ENCODE data around the gene YY1. TPM values are rescaled to one million over a fixed set of nuclear protein-coding genes. Genes with fewer than 3 reads are reported as not detected.
"Not testable (repeated sequence)": the region's sequence is repeated elsewhere in the genome, so short reads cannot be mapped to it uniquely, and the experiment has no call there.

Gene YY1
- total RNA-seq, 1 donor from 2014 or later, result 77.2 TPM

- DNase-seq (ENCODE audit: extremely low spot score, unreplicated experiment), result peak; percentile 93
- Mint-ChIP-seq H3K9me3 (ENCODE audit: unreplicated experiment) (no peaks in the 10 kb centered on the region), H3K27me3 (ENCODE audit: unreplicated experiment) (no peaks in the 10 kb centered on the region), H3K27ac (ENCODE audit: unreplicated experiment) (no peak overlapping the region), H3K4me3 (ENCODE audit: unreplicated experiment) (peak overlapping the region; percentile 71), H3K4me1 (ENCODE audit: unreplicated experiment) (peaks cover 44% of the 10 kb centered on the region), H3K36me3 (ENCODE audit: unreplicated experiment) (peaks cover 6% of the 10 kb centered on the region)
- peak; percentile 84 for TF ChIP-seq CTCF (IDR thresholded peaks at IDR 0.05)
Observed at GRCh38 chr14:100285021-100285912, 46.3 kb downstream of the YY1 start.

GRCh38 chr14:100285913-100286400, 47.0 kb downstream of the YY1 start:
- Mint-ChIP-seq H3K9me3 (ENCODE audit: unreplicated experiment) (no peaks in the 10 kb centered on the region), H3K27me3 (ENCODE audit: unreplicated experiment) (no peaks in the 10 kb centered on the region), H3K4me1 (ENCODE audit: unreplicated experiment) (peaks cover 46% of the 10 kb centered on the region), H3K27ac (ENCODE audit: unreplicated experiment) (peak overlapping the region; percentile 58), H3K36me3 (ENCODE audit: unreplicated experiment) (peaks cover 6% of the 10 kb centered on the region), H3K4me3 (ENCODE audit: unreplicated experiment) (peak overlapping the region; percentile 71)
- TF ChIP-seq CTCF (IDR thresholded peaks at IDR 0.05), result no peak
- DNase-seq (ENCODE audit: extremely low spot score, unreplicated experiment), result no peak

- Mint-ChIP-seq H3K4me1 (ENCODE audit: unreplicated experiment) (peaks cover 46% of the 10 kb centered on the region), H3K36me3 (ENCODE audit: unreplicated experiment) (peaks cover 6% of the 10 kb centered on the region), H3K9me3 (ENCODE audit: unreplicated experiment) (no peaks in the 10 kb centered on the region), H3K27ac (ENCODE audit: unreplicated experiment) (no peak overlapping the region), H3K4me3 (ENCODE audit: unreplicated experiment) (peak overlapping the region; percentile 35), H3K27me3 (ENCODE audit: unreplicated experiment) (no peaks in the 10 kb centered on the region)
- DNase-seq (ENCODE audit: extremely low spot score, unreplicated experiment), result no peak
- no peak for TF ChIP-seq CTCF (IDR thresholded peaks at IDR 0.05)
Observed at GRCh38 chr14:100286484-100287191, 47.7 kb downstream of the YY1 start.

GRCh38 chr14:100287202-100287997, 48.5 kb downstream of the YY1 start:
- Mint-ChIP-seq H3K27ac (ENCODE audit: unreplicated experiment) (no peak overlapping the region), H3K4me3 (ENCODE audit: unreplicated experiment) (no peak overlapping the region), H3K4me1 (ENCODE audit: unreplicated experiment) (peaks cover 42% of the 10 kb centered on the region), H3K36me3 (ENCODE audit: unreplicated experiment) (peaks cover 5% of the 10 kb centered on the region), H3K9me3 (ENCODE audit: unreplicated experiment) (no peaks in the 10 kb centered on the region), H3K27me3 (ENCODE audit: unreplicated experiment) (no peaks in the 10 kb centered on the region)
- no peak for TF ChIP-seq CTCF (IDR thresholded peaks at IDR 0.05)
- DNase-seq (ENCODE audit: extremely low spot score, unreplicated experiment), result no peak

- not testable (repeated sequence) for H3K27me3 Mint-ChIP-seq (ENCODE audit: unreplicated experiment); DNase-seq (ENCODE audit: extremely low spot score, unreplicated experiment); H3K9me3 Mint-ChIP-seq (ENCODE audit: unreplicated experiment); H3K27ac Mint-ChIP-seq (ENCODE audit: unreplicated experiment); H3K4me3 Mint-ChIP-seq (ENCODE audit: unreplicated experiment); H3K36me3 Mint-ChIP-seq (ENCODE audit: unreplicated experiment)
- peaks cover 36% of the 10 kb centered on the region for H3K4me1 Mint-ChIP-seq (ENCODE audit: unreplicated experiment)
Observed at GRCh38 chr14:100287998-100288295, 49.0 kb downstream of the YY1 start.

Data from osteocyte (in vitro differentiated cells).